22Rv1 (cell line): ENCODE data around the gene AJM1.

ENCODE experiments used
- H3K27ac ChIP-seq: fragments of 450-650 bp; 2 replicates; pipeline ENCODE4 v1.5.1; 2017
- ZFX ChIP-seq: fragments of 450-650 bp; IDR thresholded peaks from 2 replicates; pipeline ENCODE4 v1.6.1; 2017; ENCODE audit warnings: antibody characterized with exemption, borderline replicate concordance
- TF ChIP-seq, protein P1 (sequence below): fragments of 450-650 bp; IDR thresholded peaks from 2 replicates; pipeline ENCODE4 v1.5.1; 2017; ENCODE audit warnings: mild to moderate bottlenecking

The AJM1 gene

DNA sequence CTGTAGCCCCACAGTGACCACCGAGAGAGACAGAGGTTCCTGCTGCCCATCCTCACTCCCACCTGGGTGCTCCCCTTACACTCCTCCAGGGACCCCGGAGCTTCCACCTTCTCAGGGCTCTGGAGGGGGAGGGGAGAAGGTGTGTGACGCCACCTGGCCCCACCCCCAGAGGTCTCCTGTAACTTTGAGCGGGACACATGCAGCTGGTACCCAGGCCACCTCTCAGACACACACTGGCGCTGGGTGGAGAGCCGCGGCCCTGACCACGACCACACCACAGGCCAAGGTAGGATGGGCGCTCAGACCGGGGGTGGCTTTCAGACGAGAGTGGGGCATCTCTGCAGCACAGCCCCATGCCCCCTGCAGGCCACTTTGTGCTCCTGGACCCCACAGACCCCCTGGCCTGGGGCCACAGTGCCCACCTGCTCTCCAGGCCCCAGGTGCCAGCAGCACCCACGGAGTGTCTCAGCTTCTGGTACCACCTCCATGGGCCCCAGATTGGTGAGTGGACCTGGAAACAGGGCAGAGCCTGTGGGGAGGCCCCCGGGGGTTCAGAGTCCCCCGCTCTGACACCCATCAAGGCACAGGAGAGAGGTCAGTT lies 14.4 kb downstream of the AJM1 start:
- H3K27ac ChIP-seq, result no peak overlapping the region
- TF ChIP-seq ZFX, result no peak
- TF ChIP-seq, protein P1, sequence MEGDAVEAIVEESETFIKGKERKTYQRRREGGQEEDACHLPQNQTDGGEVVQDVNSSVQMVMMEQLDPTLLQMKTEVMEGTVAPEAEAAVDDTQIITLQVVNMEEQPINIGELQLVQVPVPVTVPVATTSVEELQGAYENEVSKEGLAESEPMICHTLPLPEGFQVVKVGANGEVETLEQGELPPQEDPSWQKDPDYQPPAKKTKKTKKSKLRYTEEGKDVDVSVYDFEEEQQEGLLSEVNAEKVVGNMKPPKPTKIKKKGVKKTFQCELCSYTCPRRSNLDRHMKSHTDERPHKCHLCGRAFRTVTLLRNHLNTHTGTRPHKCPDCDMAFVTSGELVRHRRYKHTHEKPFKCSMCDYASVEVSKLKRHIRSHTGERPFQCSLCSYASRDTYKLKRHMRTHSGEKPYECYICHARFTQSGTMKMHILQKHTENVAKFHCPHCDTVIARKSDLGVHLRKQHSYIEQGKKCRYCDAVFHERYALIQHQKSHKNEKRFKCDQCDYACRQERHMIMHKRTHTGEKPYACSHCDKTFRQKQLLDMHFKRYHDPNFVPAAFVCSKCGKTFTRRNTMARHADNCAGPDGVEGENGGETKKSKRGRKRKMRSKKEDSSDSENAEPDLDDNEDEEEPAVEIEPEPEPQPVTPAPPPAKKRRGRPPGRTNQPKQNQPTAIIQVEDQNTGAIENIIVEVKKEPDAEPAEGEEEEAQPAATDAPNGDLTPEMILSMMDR, result no peak

DNA sequence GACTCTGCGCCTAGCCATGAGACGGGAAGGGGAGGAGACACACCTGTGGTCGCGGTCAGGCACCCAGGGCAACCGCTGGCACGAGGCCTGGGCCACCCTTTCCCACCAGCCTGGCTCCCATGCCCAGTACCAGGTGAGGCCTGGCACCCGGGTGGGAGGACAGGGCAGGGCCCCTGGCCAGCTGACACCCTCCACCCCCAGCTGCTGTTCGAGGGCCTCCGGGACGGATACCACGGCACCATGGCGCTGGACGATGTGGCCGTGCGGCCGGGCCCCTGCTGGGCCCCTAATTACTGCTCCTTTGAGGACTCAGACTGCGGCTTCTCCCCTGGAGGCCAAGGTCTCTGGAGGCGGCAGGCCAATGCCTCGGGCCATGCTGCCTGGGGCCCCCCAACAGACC lies 14.9 kb downstream of the AJM1 start:
- no peak overlapping the region for H3K27ac ChIP-seq
- TF ChIP-seq, protein P1, result no peak
- no peak for TF ChIP-seq ZFX

- TF ChIP-seq, protein P1, result no peak
- no peak for TF ChIP-seq ZFX
- H3K27ac ChIP-seq, result no peak overlapping the region
Measured at GRCh38 chr9:136857581-136858412, 15.5 kb downstream of the AJM1 start.

DNA sequence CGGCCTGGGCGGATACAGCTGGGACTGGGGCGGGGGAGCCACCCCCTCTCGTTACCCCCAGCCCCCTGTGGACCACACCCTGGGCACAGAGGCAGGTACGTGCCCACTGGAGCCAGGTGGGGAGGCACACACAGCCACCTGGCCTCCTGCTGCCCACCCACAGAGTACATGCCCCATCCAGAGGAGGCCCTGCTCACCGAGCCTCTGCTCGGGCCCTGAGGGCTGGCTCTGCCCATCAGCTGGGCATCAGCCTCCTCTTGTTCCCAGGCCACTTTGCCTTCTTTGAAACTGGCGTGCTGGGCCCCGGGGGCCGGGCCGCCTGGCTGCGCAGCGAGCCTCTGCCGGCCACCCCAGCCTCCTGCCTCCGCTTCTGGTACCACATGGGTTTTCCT lies 16.2 kb downstream of the AJM1 start:
- TF ChIP-seq ZFX, result no peak
- TF ChIP-seq, protein P1, result no peak
- no peak overlapping the region for H3K27ac ChIP-seq

GRCh38 chr9:136858844-136859757 lies 16.8 kb downstream of the AJM1 start:
- TF ChIP-seq ZFX, result no peak
- TF ChIP-seq, protein P1, result no peak
- peak overlapping the region; percentile 37 for H3K27ac ChIP-seq

DNA sequence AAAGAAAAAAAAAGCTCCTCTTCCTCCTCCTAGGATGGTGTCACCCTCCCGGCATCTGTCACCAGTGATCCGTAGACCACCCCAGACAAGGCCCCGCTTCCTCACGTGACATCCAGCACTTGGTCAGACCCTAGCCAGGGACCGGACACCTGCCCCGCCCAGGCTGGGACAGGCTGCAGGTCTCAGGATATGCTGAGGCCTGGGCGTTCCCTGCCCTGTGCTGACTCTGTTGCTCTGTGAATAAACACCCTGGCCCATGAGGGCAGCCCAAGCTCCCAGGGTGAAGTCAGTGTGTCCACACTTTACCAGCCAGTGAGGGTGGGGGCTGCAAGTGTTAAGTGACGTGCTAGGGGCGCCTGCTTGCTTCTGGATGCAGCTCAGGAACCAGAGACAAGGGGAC lies 18.3 kb downstream of the AJM1 start:
- H3K27ac ChIP-seq, result no peak overlapping the region

More for the DNA sequence above, 18.3 kb downstream of the AJM1 start:
- no peak for TF ChIP-seq ZFX
- TF ChIP-seq, protein P1, result no peak
